ENCODE data around the gene ABCC4. TPM values are rescaled to one million over a fixed set of nuclear protein-coding genes. Genes with fewer than 3 reads are reported as not detected.
"Not testable (repeated sequence)": the region's sequence is repeated elsewhere in the genome, so short reads cannot be mapped to it uniquely, and the experiment has no call there.

Gene ABCC4
- total RNA-seq, 2 donors from 2014 or later, result 11.4 to 14.7 TPM

GRCh38 chr13:95279016-95279415, 22.2 kb downstream of the ABCC4 start:
- no peaks in the 10 kb centered on the region for H3K36me3 ChIP-seq
- no peak overlapping the region for H3K4me3 ChIP-seq
- H3K4me1 ChIP-seq, result no peaks in the 10 kb centered on the region
- intact Hi-C loops (cut with DNase I), result no loop called here
- DNase-seq, result no peak
- no peak overlapping the region for H3K27ac ChIP-seq
- no peaks in the 10 kb centered on the region for H3K9me3 ChIP-seq
- H3K9ac ChIP-seq (ENCODE audit: low read depth in 2 of 2, low read length in 2 of 2), result no peak overlapping the region
- no peak for TF ChIP-seq CTCF (IDR thresholded peaks at IDR 0.05)
- no peaks in the 10 kb centered on the region for H3K27me3 ChIP-seq

GRCh38 chr13:95276037-95276505, 25.2 kb downstream of the ABCC4 start:
- no peak overlapping the region for H3K27ac ChIP-seq
- DNase-seq, result no peak
- H3K4me1 ChIP-seq, result peaks cover 4% of the 10 kb centered on the region
- no peak for TF ChIP-seq CTCF (IDR thresholded peaks at IDR 0.05)
- H3K4me3 ChIP-seq, result no peak overlapping the region
- H3K27me3 ChIP-seq, result no peaks in the 10 kb centered on the region
- intact Hi-C loops (cut with DNase I), result no loop called here
- H3K9me3 ChIP-seq, result no peaks in the 10 kb centered on the region
- H3K36me3 ChIP-seq, result no peaks in the 10 kb centered on the region
- no peak overlapping the region for H3K9ac ChIP-seq (ENCODE audit: low read depth in 2 of 2, low read length in 2 of 2)

- H3K27ac ChIP-seq, result peak overlapping the region; percentile 22
- DNase-seq, result no peak
- H3K9me3 ChIP-seq, result no peaks in the 10 kb centered on the region
- H3K4me3 ChIP-seq, result no peak overlapping the region
- TF ChIP-seq CTCF (IDR thresholded peaks at IDR 0.05), result no peak
- H3K9ac ChIP-seq (ENCODE audit: low read depth in 2 of 2, low read length in 2 of 2), result no peak overlapping the region
- peaks cover 4% of the 10 kb centered on the region for H3K4me1 ChIP-seq
- intact Hi-C loops (cut with DNase I), result no loop called here
- no peaks in the 10 kb centered on the region for H3K27me3 ChIP-seq
- H3K36me3 ChIP-seq, result no peaks in the 10 kb centered on the region
Observed at GRCh38 chr13:95275322-95276036, 25.8 kb downstream of the ABCC4 start.

- H3K9me3 ChIP-seq; H3K4me1 ChIP-seq; intact Hi-C loops (cut with DNase I); H3K36me3 ChIP-seq; H3K27me3 ChIP-seq; H3K4me3 ChIP-seq; H3K9ac ChIP-seq (ENCODE audit: low read depth in 2 of 2, low read length in 2 of 2); DNase-seq: not testable (repeated sequence)
- H3K27ac ChIP-seq, result peak overlapping the region; percentile 5
Observed at GRCh38 chr13:95273592-95274132, 27.6 kb downstream of the ABCC4 start.

- intact Hi-C loops (cut with DNase I); H3K9me3 ChIP-seq; H3K27ac ChIP-seq; H3K36me3 ChIP-seq; H3K27me3 ChIP-seq; H3K9ac ChIP-seq (ENCODE audit: low read depth in 2 of 2, low read length in 2 of 2); H3K4me1 ChIP-seq; H3K4me3 ChIP-seq; DNase-seq: not testable (repeated sequence)
Observed at GRCh38 chr13:95272076-95272475, 29.2 kb downstream of the ABCC4 start.

GRCh38 chr13:95269756-95270155, 31.5 kb downstream of the ABCC4 start:
- TF ChIP-seq CTCF (IDR thresholded peaks at IDR 0.05), result no peak
- peaks cover 4% of the 10 kb centered on the region for H3K4me1 ChIP-seq
- H3K27me3 ChIP-seq, result no peaks in the 10 kb centered on the region
- no peak for DNase-seq
- no peaks in the 10 kb centered on the region for H3K36me3 ChIP-seq
- intact Hi-C loops (cut with DNase I), result no loop called here
- peak overlapping the region; percentile 6 for H3K27ac ChIP-seq
- no peak overlapping the region for H3K4me3 ChIP-seq
- H3K9ac ChIP-seq (ENCODE audit: low read depth in 2 of 2, low read length in 2 of 2), result no peak overlapping the region
- no peaks in the 10 kb centered on the region for H3K9me3 ChIP-seq

- H3K36me3 ChIP-seq; H3K9me3 ChIP-seq; H3K4me1 ChIP-seq; H3K9ac ChIP-seq (ENCODE audit: low read depth in 2 of 2, low read length in 2 of 2); H3K4me3 ChIP-seq; DNase-seq; H3K27me3 ChIP-seq; intact Hi-C loops (cut with DNase I); H3K27ac ChIP-seq: not testable (repeated sequence)
Observed at GRCh38 chr13:95268343-95269065, 32.7 kb downstream of the ABCC4 start.
